Right hindlimb (tissue), 1 donor: ENCODE data around the gene TAOK1.
"Not testable (repeated sequence)": the region's sequence is repeated elsewhere in the genome, so short reads cannot be mapped to it uniquely, and the experiment has no call there.

Experiments used
- DNase-seq: peaks from one replicate; pipeline ENCODE4 v3.0.0-alpha.2; 2018

The TAOK1 gene

GRCh38 chr17:29389982-29390850, at the start of gene TAOK1:
TAOK1 (plus strand) TSS chr17:29390363; CDS start chr17:29451549, 61,186 bp downstream.
- peak; percentile 99 for DNase-seq

- DNase-seq = no peak
Measured at GRCh38 chr17:29341726-29342125, 48.4 kb upstream of the TAOK1 start.

- no peak for DNase-seq
Measured at GRCh38 chr17:29342158-29342765, 47.9 kb upstream of the TAOK1 start.

- no peak for DNase-seq
Measured at GRCh38 chr17:29344201-29344856, 45.8 kb upstream of the TAOK1 start.

GRCh38 chr17:29345066-29345465, 45.1 kb upstream of the TAOK1 start:
- DNase-seq = no peak

- not testable (repeated sequence) for DNase-seq
Measured at GRCh38 chr17:29345470-29345869, 44.7 kb upstream of the TAOK1 start.

GRCh38 chr17:29346462-29346861, 43.7 kb upstream of the TAOK1 start:
- no peak for DNase-seq

GRCh38 chr17:29347831-29348629, 42.1 kb upstream of the TAOK1 start:
- DNase-seq = no peak

GRCh38 chr17:29349409-29349808, 40.8 kb upstream of the TAOK1 start:
- DNase-seq = no peak

GRCh38 chr17:29352146-29352545, 38.0 kb upstream of the TAOK1 start:
- no peak for DNase-seq

GRCh38 chr17:29357232-29357631, 32.9 kb upstream of the TAOK1 start:
- DNase-seq = no peak

- DNase-seq = no peak
Measured at GRCh38 chr17:29357821-29358232, 32.3 kb upstream of the TAOK1 start.

GRCh38 chr17:29358416-29358815, 31.7 kb upstream of the TAOK1 start:
- no peak for DNase-seq

- DNase-seq = no peak
Measured at GRCh38 chr17:29359777-29360176, 30.4 kb upstream of the TAOK1 start.

- DNase-seq = no peak
Measured at GRCh38 chr17:29363716-29364115, 26.4 kb upstream of the TAOK1 start.

- no peak for DNase-seq
Measured at GRCh38 chr17:29364691-29365090, 25.5 kb upstream of the TAOK1 start.

GRCh38 chr17:29368161-29368560, 22.0 kb upstream of the TAOK1 start:
- DNase-seq = no peak

- DNase-seq = no peak
Measured at GRCh38 chr17:29368926-29369325, 21.2 kb upstream of the TAOK1 start.

- peak; percentile 77 for DNase-seq
Measured at GRCh38 chr17:29369831-29370735, 20.1 kb upstream of the TAOK1 start.

GRCh38 chr17:29376667-29377270, 13.4 kb upstream of the TAOK1 start:
- peak; percentile 40 for DNase-seq

- DNase-seq = no peak
Measured at GRCh38 chr17:29378500-29378899, 11.7 kb upstream of the TAOK1 start.
